Adrenal gland (tissue), 5 donors: ENCODE measurements around the gene CCL16.

Source experiments
- POLR2A ChIP-seq, 2 donors: fragments of 450-650 bp; IDR thresholded peaks; one replicate each; pipeline ENCODE4 v1.6.1; 2017; ENCODE audit warnings: antibody characterized with exemption in 2 of 2, mild to moderate bottlenecking in 2 of 2, moderate library complexity in 1 of 2
- TF ChIP-seq, protein P1 (sequence below), 6 experiments: fragments of 450-650 bp in 4 of 6; fragments of 200-600 bp in 2 of 6; sonication (generic) in 1 of 6; IDR thresholded peaks; 1 replicate in 5 of 6; 2 replicates in 1 of 6; pipeline versions ENCODE4 v1.5.1 to v1.8.0; 2016 to 2021; ENCODE audit warnings: antibody characterized with exemption in 6 of 6, mild to moderate bottlenecking in 2 of 6, moderate library complexity in 1 of 6
- donor health status: DM: no; HTN: no; CAD: no.

DNA sequence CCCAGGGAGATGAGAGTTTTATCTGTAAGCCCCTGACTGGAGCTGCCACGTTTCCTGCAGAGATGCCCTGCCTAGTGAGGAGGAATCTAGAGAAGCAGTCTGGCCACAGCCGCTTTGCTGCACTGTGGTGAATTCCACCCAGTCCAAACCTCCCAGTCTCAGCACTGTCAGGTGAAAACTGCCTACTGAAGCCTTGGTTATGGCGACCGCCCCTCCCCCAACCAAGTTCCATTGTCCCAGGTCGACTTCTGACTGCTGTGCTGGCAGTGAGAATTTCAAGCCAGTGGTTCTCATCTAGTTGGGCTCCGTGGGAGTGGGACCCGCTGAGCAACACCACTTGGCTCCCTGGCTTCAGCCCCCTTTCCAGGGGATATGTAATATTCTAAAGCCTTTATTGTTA is 27.6 kb downstream of the CCL16 start:
- TF ChIP-seq POLR2A (IDR thresholded peaks at IDR 0.05), result no peak
- TF ChIP-seq, protein P1, sequence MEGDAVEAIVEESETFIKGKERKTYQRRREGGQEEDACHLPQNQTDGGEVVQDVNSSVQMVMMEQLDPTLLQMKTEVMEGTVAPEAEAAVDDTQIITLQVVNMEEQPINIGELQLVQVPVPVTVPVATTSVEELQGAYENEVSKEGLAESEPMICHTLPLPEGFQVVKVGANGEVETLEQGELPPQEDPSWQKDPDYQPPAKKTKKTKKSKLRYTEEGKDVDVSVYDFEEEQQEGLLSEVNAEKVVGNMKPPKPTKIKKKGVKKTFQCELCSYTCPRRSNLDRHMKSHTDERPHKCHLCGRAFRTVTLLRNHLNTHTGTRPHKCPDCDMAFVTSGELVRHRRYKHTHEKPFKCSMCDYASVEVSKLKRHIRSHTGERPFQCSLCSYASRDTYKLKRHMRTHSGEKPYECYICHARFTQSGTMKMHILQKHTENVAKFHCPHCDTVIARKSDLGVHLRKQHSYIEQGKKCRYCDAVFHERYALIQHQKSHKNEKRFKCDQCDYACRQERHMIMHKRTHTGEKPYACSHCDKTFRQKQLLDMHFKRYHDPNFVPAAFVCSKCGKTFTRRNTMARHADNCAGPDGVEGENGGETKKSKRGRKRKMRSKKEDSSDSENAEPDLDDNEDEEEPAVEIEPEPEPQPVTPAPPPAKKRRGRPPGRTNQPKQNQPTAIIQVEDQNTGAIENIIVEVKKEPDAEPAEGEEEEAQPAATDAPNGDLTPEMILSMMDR (IDR thresholded peaks at IDR 0.05), result no peak
